SW480 (cell line): Measurements from ENCODE around the gene PPP2R2C.

Experiments used
- DNase-seq: peaks from one replicate; pipeline ENCODE4 v3.0.0-alpha.2; 2016; ENCODE audit warnings: low spot score

The PPP2R2C gene

GRCh38 chr4:6449335-6449734 lies 23.1 kb downstream of the PPP2R2C start:
- DNase-seq: no peak

DNA sequence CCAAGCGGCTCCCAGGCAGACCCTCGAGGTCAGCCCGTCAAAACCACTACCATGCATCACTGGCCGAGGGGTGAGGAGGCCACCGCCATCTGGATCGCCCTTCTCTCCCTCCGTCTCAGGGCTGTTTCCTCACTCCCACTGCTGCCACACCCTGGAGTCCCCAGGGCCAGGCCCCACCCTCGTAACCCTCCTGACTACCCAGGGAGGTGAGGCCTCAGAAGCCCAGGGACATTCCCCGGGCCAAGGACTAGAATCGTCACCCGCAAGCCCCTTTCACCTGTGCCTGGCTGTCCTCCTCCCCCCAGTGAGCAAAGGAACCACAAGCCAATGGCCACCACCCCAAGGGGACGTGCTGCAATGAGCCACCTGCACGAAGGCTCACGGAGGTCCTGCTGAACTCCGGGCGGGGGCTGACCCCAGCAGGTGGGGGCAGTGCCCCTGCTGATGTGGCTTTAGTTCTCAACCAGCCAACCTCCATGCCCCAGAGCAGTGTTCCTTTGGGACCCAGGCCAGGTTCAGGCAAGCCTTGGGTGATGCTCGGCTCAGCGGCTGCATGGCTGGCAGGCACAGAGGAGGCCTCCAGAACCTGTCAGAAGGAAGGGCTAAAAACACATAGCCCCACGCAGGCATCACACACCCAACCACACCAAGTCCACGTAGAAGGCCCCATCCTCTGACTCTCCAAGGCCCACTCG lies 23.8 kb downstream of the PPP2R2C start:
- DNase-seq: no peak

DNA sequence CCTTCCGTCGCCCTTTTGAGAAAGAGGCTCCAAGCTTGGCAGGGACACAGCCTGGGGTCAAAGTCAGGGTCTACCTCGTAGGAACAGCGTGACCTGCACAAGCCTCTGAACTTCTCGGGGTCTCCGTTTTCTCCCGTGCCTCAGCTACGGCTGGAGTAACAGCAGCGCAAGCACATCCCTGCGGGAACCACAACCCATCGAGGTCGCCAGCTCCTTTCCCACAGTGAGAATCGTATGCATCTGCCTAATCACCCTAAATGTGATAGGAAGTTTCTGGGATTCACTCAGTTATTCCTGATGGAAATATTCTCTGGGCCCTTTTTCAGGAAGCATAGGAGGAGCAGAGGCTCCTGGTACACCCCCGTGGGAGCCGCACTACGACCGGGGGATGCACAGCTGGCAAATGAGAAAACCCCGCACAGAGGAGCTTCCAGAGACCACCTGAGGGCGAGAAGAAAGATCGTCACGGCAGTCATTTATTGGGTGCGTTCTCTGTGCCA lies 24.7 kb downstream of the PPP2R2C start:
- no peak for DNase-seq

DNA sequence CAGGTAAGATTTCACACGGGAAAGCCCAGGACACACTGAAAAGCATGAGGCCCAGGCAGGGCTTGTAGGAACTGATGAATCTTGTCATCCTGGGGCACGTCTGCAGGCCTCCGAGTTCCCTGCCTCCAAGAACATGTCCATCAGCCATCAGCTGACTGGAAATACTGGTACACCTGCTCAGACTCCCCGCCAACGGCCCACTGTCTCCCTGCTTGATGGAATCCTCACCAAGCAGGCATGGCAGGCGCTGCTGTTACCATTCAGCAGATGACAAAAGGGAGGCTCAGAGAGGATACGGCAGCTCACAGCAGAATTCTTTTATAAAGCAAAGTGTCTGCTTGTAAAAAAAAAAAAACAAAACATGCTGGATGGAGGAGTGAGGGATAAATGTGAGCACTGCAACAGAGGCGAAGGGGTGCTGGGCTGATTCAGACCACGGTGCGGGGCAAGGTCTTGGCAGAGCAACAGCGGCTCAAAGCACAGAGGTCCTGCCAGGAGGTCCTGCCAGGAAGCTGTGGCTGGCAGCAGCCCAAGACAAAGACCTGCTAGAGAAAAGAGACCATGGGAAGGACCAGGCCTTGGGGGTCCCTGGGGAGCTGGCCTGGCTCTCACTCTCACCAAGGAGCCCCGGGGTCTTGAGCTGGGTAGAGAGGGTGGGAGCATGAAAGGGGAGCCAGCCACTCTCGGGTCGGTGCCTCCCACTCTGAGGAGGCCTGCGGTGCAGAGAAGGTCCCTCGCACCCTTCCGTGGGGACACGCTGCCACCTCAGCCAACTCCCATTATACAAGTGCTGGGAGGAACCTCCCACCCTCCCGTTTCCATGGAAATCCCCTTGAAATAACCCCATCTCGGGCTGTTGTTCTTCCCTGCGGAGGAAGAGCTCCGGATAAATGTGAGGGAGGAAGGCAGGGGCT lies 25.6 kb downstream of the PPP2R2C start:
- DNase-seq: no peak

DNA sequence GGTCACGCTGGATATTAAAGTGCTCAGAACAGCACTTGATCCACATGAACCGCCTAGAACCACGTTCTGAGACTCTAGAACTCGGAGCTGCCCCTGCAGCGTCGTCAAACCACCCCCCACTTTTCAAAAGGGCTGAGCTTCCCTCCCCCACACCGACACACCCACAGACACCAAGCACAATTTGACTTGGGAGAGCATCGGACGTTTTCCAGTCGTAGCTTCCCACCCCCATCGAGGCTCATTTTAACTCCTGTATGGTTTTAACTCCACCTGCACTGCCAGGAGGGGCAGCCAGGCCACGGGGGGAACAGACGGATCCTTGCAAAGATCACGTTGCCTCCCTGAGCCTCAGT lies 26.3 kb downstream of the PPP2R2C start:
- DNase-seq: no peak

- no peak for DNase-seq
Observed at GRCh38 chr4:6445403-6446129, 26.8 kb downstream of the PPP2R2C start.

DNA sequence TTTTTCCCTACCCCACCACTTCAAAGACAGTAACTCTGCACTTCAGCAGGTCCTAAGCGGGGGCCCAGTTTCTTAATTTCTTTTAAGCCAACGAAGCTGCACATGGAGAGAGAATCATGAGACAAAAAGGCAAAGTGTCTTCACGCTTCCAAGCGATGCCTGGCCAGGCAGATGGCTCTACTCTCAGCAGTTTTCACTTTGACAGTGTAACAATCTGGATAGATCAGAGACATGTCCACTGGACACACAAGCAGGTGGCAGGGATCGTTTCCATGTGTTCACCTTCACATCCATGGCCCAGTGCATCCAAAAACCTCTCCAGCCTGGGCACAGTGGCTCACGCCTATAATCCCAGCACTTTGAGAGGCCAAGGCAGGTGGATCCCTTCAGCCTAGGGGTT lies 27.8 kb downstream of the PPP2R2C start:
- no peak for DNase-seq

DNA sequence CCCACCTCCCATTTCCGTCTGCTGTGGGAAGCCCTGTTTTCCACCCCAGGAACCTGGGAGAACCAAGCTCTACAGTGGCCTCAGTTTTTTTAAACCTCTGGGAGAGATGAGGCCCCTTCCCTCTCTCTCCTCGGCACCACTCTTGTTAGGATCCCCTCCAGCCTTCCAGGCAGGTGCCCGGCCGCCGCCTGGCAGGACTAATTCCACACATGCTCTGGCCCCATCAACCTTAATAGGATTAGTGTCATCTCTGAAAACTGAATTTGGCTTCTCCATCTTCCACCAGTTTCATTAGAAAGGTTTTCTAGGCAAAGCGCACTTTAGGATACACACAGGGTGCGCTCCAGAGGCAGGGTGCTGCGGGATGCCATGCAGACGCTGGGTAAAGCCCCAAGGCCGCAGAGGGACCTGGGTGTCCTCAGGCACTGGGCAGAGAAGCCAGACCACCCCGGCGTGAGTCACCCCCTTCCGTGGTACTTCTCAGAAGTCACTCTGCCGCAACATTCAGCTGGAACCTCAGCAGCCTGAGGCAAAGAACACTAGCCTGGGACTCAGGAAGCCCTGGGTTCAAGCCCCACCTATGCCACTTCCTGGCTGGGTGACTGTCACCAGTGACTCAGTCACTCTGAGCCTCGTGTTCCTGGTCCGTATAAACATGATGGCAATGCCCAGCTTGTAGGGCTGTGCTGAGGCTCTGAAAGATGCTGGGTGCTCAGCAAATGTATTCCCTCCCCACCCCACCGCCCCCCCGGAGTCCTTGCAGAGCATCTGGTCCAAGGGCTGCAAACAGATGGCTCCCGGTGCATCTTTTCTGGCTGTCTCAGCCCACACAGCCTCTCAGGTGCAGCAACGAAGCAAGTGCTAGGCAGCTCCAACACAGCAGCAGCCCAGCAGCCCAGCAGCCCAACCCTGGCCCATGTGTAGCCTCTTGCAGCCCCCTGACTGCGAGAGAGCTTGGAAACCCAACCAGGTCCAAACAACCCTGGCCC lies 29.1 kb downstream of the PPP2R2C start:
- DNase-seq: no peak

GRCh38 chr4:6442555-6442954 lies 29.9 kb downstream of the PPP2R2C start:
- no peak for DNase-seq

GRCh38 chr4:6441758-6442157 lies 30.7 kb downstream of the PPP2R2C start:
- DNase-seq: no peak

- no peak for DNase-seq
Observed at GRCh38 chr4:6441202-6441582, 31.2 kb downstream of the PPP2R2C start.

GRCh38 chr4:6440506-6441201 lies 31.8 kb downstream of the PPP2R2C start:
- DNase-seq: no peak

DNA sequence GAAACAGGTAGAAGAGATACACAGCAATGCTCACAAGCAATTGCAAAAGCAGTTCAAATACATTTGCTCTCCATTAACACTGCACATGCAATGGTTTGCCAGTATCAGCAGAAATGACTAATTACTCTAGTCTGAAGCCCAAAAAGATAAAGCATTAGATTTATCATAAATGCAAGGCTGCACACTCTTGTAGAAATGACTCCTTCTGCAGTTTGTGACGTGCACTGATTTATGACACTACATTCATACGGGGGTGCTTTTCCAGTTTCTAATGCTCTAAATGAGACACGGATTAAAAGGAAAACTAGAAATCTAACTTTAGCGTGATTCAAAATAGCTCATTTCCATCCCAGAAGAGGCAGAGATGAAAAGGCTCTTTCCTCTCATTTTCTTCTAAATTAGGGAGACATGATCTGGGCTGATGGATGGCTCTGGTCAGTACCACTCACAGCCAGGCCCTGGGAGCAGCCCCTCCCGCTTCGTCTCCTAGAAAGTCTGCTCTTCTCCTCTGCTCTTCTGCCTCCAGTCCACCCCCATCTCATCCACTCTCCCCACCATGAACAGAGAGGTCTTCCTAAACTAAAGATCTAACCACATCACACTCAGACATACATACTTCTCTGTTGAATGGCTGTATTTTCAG lies 33.2 kb downstream of the PPP2R2C start:
- DNase-seq: no peak

DNA sequence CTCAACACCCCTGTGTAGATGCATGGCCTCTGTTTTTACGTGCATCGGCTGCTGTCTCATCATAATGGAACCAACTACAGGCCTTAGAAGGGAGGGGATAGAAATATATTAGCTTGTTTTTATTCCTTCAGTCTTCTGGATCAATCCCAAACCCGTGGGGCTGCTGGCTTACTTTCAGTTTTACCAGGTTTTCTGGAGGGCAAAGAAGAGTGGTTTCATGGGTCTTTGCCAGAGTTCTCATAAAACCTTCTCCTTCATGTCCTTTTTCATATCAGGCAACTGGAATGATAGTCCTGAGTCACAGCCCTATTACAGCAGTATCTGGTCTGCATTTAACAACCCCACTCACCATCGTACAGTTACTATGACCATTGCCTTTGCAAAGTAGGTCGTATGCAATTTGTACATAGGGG lies 34.6 kb downstream of the PPP2R2C start:
- no peak for DNase-seq

- no peak for DNase-seq
Observed at GRCh38 chr4:6435010-6435409, 37.4 kb downstream of the PPP2R2C start.

DNA sequence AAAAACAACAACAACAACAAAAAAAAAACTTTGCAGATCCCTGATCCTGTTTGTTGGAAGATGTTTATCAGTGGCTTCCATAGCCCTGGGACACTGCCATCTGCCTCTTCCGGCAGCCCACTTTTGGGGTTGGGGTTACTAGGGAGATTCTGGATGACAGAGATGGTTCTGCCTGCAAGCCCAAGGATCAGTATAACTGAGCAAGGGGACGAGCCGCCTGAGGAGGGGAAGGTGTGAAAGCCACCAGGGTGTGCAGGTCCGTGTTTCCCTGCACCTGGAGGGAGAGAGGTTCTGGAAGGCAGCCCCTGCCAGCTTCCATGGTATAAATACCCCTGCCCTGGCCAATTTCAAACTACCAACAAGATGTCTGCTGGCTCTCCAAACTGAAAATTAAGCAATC lies 41.5 kb downstream of the PPP2R2C start:
- no peak for DNase-seq

- DNase-seq: no peak
Observed at GRCh38 chr4:6427439-6428090, 44.8 kb downstream of the PPP2R2C start.

DNA sequence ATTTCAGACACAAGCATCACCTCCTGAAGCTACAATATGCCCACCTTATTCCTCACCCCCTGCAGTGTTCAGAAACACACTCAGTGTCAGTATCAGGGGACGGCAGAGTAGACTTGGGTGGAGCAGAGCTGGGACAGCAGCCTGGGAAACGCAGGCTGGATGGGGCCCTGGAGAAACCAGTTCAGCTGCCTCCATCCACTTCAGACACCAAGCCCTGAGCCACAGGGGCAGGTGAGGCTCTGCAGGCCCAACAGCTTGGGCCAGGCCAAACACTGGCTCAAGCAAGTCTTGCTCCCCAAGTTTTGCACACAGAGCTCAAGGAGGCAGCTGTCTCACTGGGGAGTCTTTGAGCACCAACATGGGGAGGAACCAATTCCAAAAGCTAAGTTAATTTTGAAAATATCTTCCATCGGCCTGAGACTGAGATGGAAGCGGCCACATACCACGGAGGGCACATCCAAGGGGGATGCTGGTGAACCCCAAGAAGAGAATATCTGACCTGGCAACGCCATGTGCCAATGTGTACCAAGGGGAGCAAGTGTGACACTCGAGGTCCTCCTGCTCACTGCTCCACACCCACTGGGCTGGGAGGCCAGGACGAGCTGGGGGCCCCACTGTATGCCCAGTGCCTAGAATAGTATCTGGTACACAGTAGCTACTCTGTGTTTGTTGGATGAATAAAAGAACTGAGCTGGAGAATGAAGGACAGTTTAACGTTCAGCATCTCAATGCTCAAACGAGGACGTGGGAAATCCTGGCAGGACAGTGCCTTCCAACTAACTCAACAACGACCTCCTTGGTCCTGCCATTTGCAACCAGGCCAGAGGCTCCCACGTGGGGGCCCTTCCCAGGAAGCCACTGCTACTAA lies 45.6 kb downstream of the PPP2R2C start:
- no peak for DNase-seq

DNA sequence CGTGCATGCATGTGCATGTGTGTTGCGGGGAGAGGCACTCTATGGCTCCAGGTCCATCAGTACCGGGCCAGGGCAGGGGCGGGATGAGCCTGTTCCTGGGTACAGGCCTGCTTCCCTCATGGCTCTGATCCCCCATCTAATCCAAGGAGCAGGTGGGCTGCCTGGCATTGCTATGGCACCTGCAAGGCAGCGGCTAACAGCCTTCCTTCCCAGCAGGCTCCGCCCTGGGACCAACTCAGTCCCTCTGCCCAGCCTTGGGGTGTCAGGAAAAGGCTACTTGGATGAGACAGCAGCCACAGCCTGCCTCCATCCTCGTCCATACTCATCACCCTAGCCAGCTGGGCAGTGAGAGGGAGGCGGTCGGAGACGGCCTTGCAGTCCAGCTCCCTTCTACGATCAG lies 46.5 kb downstream of the PPP2R2C start:
- DNase-seq: no peak
